Naive thymus-derived CD4-positive, alpha-beta T cell (primary cell): ENCODE measurements around the gene SLC23A1. TPM values are rescaled to one million over a fixed set of nuclear protein-coding genes. Genes with fewer than 3 reads are reported as not detected.
A peak's percentile ranks its signal among the peaks of the same experiment; 100 is the strongest.
"Not testable (repeated sequence)": the region's sequence is repeated elsewhere in the genome, so short reads cannot be mapped to it uniquely, and the experiment has no call there.

ENCODE experiments used
- ATAC-seq: fragments of 150-1000 bp; cut with Tn5 transposase; 2 replicates; pipeline ENCODE4 v1.10.0; 2021; ENCODE audit warnings: mild to moderate bottlenecking, moderate library complexity
- CTCF ChIA-PET: fragments of 350-600 bp; sonication (Branson Sonifier 250); formaldehyde crosslinking; loops from one replicate; lab custom pipeline; 2021; ENCODE audit warnings: antibody characterized with exemption; lab: Charles Lee
- POLR2A ChIA-PET: fragments of 350-600 bp; sonication (Branson Sonifier 250); formaldehyde crosslinking; loops from one replicate; lab custom pipeline; 2021; ENCODE audit warnings: antibody characterized with exemption, inconsistent platforms; lab: Charles Lee
- DNase-seq, 9 donors: peaks; one replicate each; pipeline versions ENCODE4 v3.0.0 to v3.0.0-alpha.2; 2020 to 2022; ENCODE audit warnings: mixed read lengths in 1 of 9
- H3K27ac ChIP-seq: one replicate; pipeline ENCODE4 v1.7.0; 2013; ENCODE audit warnings: mild to moderate bottlenecking, low read depth, low read length, moderate library complexity
- H3K27me3 ChIP-seq, 2 donors: one replicate each; pipeline ENCODE4 v1.7.0; 2013; ENCODE audit warnings: low read length in 2 of 2, mild to moderate bottlenecking in 2 of 2, moderate library complexity in 2 of 2; ENCODE audit not compliant: control insufficient read depth in 2 of 2, insufficient read depth in 2 of 2
- H3K36me3 ChIP-seq, 3 experiments: 1 replicate in 2 of 3; 2 replicates in 1 of 3; pipeline ENCODE4 v1.7.0; 2013; ENCODE audit warnings: low read length in 3 of 3, mild to moderate bottlenecking in 3 of 3, moderate library complexity in 1 of 3; ENCODE audit not compliant: insufficient read depth in 3 of 3, control insufficient read depth in 2 of 3
- H3K4me1 ChIP-seq, 2 donors: one replicate each; pipeline ENCODE4 v1.7.0; 2013; ENCODE audit warnings: low read length in 2 of 2, mild to moderate bottlenecking in 2 of 2, moderate library complexity in 1 of 2; ENCODE audit not compliant: control insufficient read depth in 2 of 2, insufficient read depth in 2 of 2
- H3K4me3 ChIP-seq: 2 replicates; pipeline ENCODE4 v1.7.0; 2013; ENCODE audit warnings: mild to moderate bottlenecking, low read length
- H3K9me3 ChIP-seq, 3 experiments: 1 replicate in 2 of 3; 2 replicates in 1 of 3; pipeline ENCODE4 v1.7.0; 2013; ENCODE audit warnings: low read length in 3 of 3; ENCODE audit not compliant: control insufficient read depth in 2 of 3
- H3K27ac Mint-ChIP-seq, 9 donors: one replicate each; pipeline ENCODE4 v1.8.0; 2020 to 2022; ENCODE audit warnings: mixed read lengths in 9 of 9, mild to moderate bottlenecking in 8 of 9, moderate library complexity in 5 of 9, inconsistent platforms in 2 of 9
- H3K27me3 Mint-ChIP-seq, 5 donors: one replicate each; pipeline ENCODE4 v1.8.0; 2021 to 2022; ENCODE audit warnings: mixed read lengths in 5 of 5, mild to moderate bottlenecking in 1 of 5
- H3K36me3 Mint-ChIP-seq, 5 donors: one replicate each; pipeline ENCODE4 v1.8.0; 2020 to 2022; ENCODE audit warnings: mixed read lengths in 5 of 5, mild to moderate bottlenecking in 3 of 5, inconsistent platforms in 1 of 5
- H3K4me1 Mint-ChIP-seq, 7 donors: one replicate each; pipeline ENCODE4 v1.8.0; 2020 to 2022; ENCODE audit warnings: mixed read lengths in 7 of 7, mild to moderate bottlenecking in 3 of 7, inconsistent platforms in 1 of 7
- H3K4me3 Mint-ChIP-seq, 10 donors: one replicate each; pipeline ENCODE4 v1.8.0; 2020 to 2022; ENCODE audit warnings: mild to moderate bottlenecking in 10 of 10, mixed read lengths in 10 of 10, moderate library complexity in 6 of 10, inconsistent platforms in 2 of 10
- H3K9me3 Mint-ChIP-seq, 11 donors: one replicate each; pipeline ENCODE4 v1.8.0; 2020 to 2022; ENCODE audit warnings: mixed read lengths in 11 of 11, mild to moderate bottlenecking in 4 of 11, inconsistent platforms in 1 of 11, moderate library complexity in 1 of 11
- intact Hi-C, 2 donors: fragments of 100-400 bp; cut with micrococcal nuclease; formaldehyde crosslinking; loops; one replicate each; pipeline ENCODE4 v1.15.1; 2023
- polyA plus RNA-seq, 2 donors: library from polyadenylated mRNA; unstranded; fragments of 300-500 nt; fragmentation: Illumina TruSeq; gene quantifications; one replicate each; pipeline ENCODE4 v1.2.3, GENCODE V29; 2021
- total RNA-seq, 6 experiments: library from RNA in 5 of 6; stranded (reverse) in 5 of 6; gene quantifications; 1 replicate in 5 of 6; 2 replicates in 1 of 6; pipeline ENCODE4 v1.2.3 and lab custom pipeline; 2021 to 2026

SLC23A1 gene
- total and polyA plus RNA-seq, 7 experiments from 2014 or later: 4.7 TPM; not detected in 6

- Histone ChIP-seq H3K27ac (no peak overlapping the region), H3K4me3 (no peak overlapping the region), H3K27me3 (no peaks in the 10 kb centered on the region), H3K36me3 (peaks cover 7 to 35% (median 20%) of the 10 kb centered on the region in 3 experiments), H3K4me1 (no peaks in the 10 kb centered on the region), H3K9me3 (no peaks in the 10 kb centered on the region)
- ATAC-seq (no peak), DNase-seq (no peak)
- ChIA-PET CTCF (no interaction called here), POLR2A (interaction anchor here (1.1 kb wide), 1 partner anchor 9 kb away, joined by 3 read pairs; no protein-coding TSS in a partner anchor)
- Mint-ChIP-seq H3K36me3 (peaks cover 4 to 43% (median 22%) of the 10 kb centered on the region in 5 donors), H3K27me3 (no peaks in the 10 kb centered on the region), H3K27ac (peak overlapping the region in 1 of 9 donors; percentile 18), H3K4me3 (no peak overlapping the region), H3K9me3 (peaks cover 0 to 2% (median 0%) of the 10 kb centered on the region in 11 donors), H3K4me1 (peaks cover 16 to 29% (median 24%) of the 10 kb centered on the region in 7 donors)
- intact Hi-C loops: no loop called here
Measured at GRCh38 chr5:139361835-139362429, 21.2 kb downstream of the SLC23A1 start.

DNA sequence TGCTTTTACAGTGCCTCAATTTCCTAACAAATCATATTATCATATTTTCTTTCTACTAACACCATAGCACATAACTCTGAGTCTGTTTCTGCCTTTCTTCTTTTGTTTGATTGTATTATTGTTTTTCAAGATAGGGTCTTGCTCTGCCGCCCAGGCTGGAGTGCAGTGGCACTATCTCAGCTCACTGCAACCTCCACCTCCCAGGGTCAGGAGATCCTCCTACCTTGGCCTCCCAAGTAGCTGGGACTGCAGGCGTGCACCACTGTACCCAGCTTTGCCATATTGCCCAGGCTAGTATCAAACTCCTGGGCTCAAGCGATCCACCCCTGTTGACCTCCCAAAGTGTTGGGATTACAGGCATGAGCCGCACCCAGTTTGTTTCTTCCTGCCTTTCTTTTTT is 22.7 kb downstream of the SLC23A1 start:
- Mint-ChIP-seq H3K27me3 (no peaks in the 10 kb centered on the region), H3K9me3 (peaks cover 0 to 2% (median 0%) of the 10 kb centered on the region in 11 donors), H3K4me3 (peak overlapping the region in 1 of 10 donors; percentile 15), H3K36me3 (peaks cover 4 to 32% (median 17%) of the 10 kb centered on the region in 5 donors), H3K4me1 (peaks cover 21 to 38% (median 29%) of the 10 kb centered on the region in 7 donors), H3K27ac (peak overlapping the region in 1 of 9 donors; percentile 21)
- no peak overlapping the region for H3K4me3 ChIP-seq
- no peaks in the 10 kb centered on the region for H3K4me1 ChIP-seq
- H3K36me3 ChIP-seq: peaks cover 7 to 20% (median 16%) of the 10 kb centered on the region in 3 experiments
- H3K9me3 ChIP-seq: no peaks in the 10 kb centered on the region
- DNase-seq (no peak), ATAC-seq (no peak)
- intact Hi-C loops: no loop called here
- no peaks in the 10 kb centered on the region for H3K27me3 ChIP-seq
- ChIA-PET CTCF (interaction anchor here (0.6 to 1.1 kb wide), 2 partner anchors 46 to 56 kb away, joined by 3 read pairs; no protein-coding TSS in a partner anchor), POLR2A (no interaction called here)
- no peak overlapping the region for H3K27ac ChIP-seq

GRCh38 chr5:139358064-139358463 is 25.0 kb downstream of the SLC23A1 start:
- ATAC-seq (no peak), DNase-seq (no peak)
- Histone ChIP-seq H3K27me3 (no peaks in the 10 kb centered on the region), H3K4me3 (no peak overlapping the region), H3K27ac (no peak overlapping the region), H3K36me3 (peaks cover 0 to 6% (median 0%) of the 10 kb centered on the region in 3 experiments), H3K4me1 (no peaks in the 10 kb centered on the region), H3K9me3 (no peaks in the 10 kb centered on the region)
- H3K36me3 Mint-ChIP-seq: peaks cover 0 to 24% (median 13%) of the 10 kb centered on the region in 5 donors
- CTCF ChIA-PET: interaction anchor here (0.7 kb wide), 1 partner anchor 16 kb away, joined by 3 read pairs; the partner anchor contains the start of gene PAIP2
- H3K4me1 Mint-ChIP-seq: peaks cover 29 to 48% (median 42%) of the 10 kb centered on the region in 7 donors
- POLR2A ChIA-PET: interaction anchor here (0.6 to 2.2 kb wide), 3 partner anchors 10 to 35 kb away, joined by 4 to 5 read pairs (median 5); partner anchors contain the start of gene PAIP2
- no peaks in the 10 kb centered on the region for H3K27me3 Mint-ChIP-seq
- H3K27ac Mint-ChIP-seq: no peak overlapping the region
- peaks cover 0 to 7% (median 0%) of the 10 kb centered on the region in 11 donors for H3K9me3 Mint-ChIP-seq
- intact Hi-C loops: no loop called here
- no peak overlapping the region for H3K4me3 Mint-ChIP-seq

- CTCF ChIA-PET: interaction anchor here (1.0 kb wide), 1 partner anchor 19 kb away, joined by 3 read pairs; no protein-coding TSS in a partner anchor
Measured at GRCh38 chr5:139355900-139356299, 27.2 kb downstream of the SLC23A1 start.

DNA sequence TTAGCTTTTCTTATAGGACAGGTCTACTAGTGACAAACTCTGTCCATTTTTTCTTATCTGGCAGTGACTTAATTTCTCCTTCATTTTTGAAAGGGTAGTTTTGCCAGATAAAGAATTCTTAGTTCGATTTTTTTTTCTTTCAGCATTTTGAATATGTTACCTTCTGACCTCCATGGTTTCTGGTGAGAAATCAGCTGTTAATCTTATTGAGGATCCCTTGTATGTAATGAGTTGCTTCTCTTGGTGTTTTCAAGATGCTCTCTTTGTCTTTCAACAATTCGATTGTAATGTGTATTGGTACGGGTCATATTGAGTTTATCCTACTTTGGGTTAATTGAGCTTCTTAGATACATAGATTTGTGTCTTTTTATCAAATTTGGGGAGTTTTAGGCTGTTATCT is 28.9 kb downstream of the SLC23A1 start:
- Mint-ChIP-seq H3K4me1 (peaks cover 19 to 67% (median 52%) of the 10 kb centered on the region in 7 donors), H3K9me3 (peaks cover 0 to 7% (median 0%) of the 10 kb centered on the region in 11 donors), H3K36me3 (peaks cover 0 to 23% (median 13%) of the 10 kb centered on the region in 5 donors), H3K27ac (peak overlapping the region in 3 of 9 donors; percentile 18 to 68 (median 51)), H3K27me3 (no peaks in the 10 kb centered on the region), H3K4me3 (peak overlapping the region in 2 of 10 donors; percentile 3 to 20)
- no peak for ATAC-seq
- H3K4me3 ChIP-seq: no peak overlapping the region
- no peaks in the 10 kb centered on the region for H3K27me3 ChIP-seq
- H3K27ac ChIP-seq: no peak overlapping the region
- no peak for DNase-seq
- H3K4me1 ChIP-seq: no peaks in the 10 kb centered on the region
- ChIA-PET POLR2A (interaction anchor here (1.1 kb wide), 1 partner anchor 12 kb away, joined by 4 read pairs; the partner anchor contains the start of gene PAIP2), CTCF (no interaction called here)
- H3K9me3 ChIP-seq: no peaks in the 10 kb centered on the region
- intact Hi-C loops: no loop called here
- H3K36me3 ChIP-seq: peaks cover 0 to 8% (median 0%) of the 10 kb centered on the region in 3 experiments

More at GRCh38 chr5:139355900-139356299, 27.2 kb downstream of the SLC23A1 start:
- POLR2A ChIA-PET, H3K9me3 Mint-ChIP-seq, ATAC-seq, H3K36me3 ChIP-seq, H3K27ac ChIP-seq, H3K4me3 ChIP-seq, H3K27me3 Mint-ChIP-seq, H3K9me3 ChIP-seq, H3K4me1 ChIP-seq, H3K27me3 ChIP-seq, DNase-seq, intact Hi-C loops, H3K27ac Mint-ChIP-seq: not testable (repeated sequence)
- H3K36me3 Mint-ChIP-seq: peaks cover 0 to 26% (median 13%) of the 10 kb centered on the region in 5 donors
- peaks cover 23 to 63% (median 54%) of the 10 kb centered on the region in 7 donors for H3K4me1 Mint-ChIP-seq
- H3K4me3 Mint-ChIP-seq: peak overlapping the region in 1 of 10 donors; percentile 30

DNA sequence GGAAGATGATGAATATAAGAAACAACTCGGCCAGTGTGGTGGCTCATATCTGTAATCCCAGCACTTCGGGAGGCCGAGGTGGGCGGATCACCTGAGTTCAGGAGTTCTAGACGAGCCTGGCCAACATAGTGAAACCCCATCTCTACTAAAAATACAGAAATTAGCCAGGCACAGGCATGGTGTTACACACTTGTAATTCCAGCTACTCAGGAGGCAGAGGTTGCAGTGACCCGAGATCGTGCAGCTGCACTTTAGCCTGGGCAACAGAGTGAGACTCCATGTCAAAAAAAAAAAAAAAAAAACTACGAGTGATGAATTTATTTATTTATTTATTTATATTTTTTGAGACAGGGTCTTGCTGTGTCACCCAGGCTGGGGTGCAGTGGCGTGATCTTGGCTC is 35.2 kb downstream of the SLC23A1 start:
- not testable (repeated sequence) for H3K27me3 ChIP-seq, DNase-seq, H3K4me3 ChIP-seq, ATAC-seq, H3K27ac Mint-ChIP-seq, H3K27me3 Mint-ChIP-seq, H3K27ac ChIP-seq, H3K36me3 ChIP-seq, H3K9me3 Mint-ChIP-seq, H3K9me3 ChIP-seq
- H3K4me1 Mint-ChIP-seq: peaks cover 39 to 84% (median 65%) of the 10 kb centered on the region in 7 donors
- peaks cover 0 to 23% (median 17%) of the 10 kb centered on the region in 5 donors for H3K36me3 Mint-ChIP-seq
- intact Hi-C loops: loop anchor here (10.0 kb wide), 2 partner anchors 1013 to 1057 kb away; partner anchors contain the start of genes ANKHD1 (in 1 of the 2), CDC25C (in 1 of the 2) and FAM53C (in 1 of the 2)
- CTCF ChIA-PET: interaction anchor here (0.6 kb wide), 1 partner anchor 1170 kb away, joined by 4 read pairs; no protein-coding TSS in a partner anchor
- H3K4me3 Mint-ChIP-seq: peak overlapping the region in 1 of 10 donors; percentile 57
- POLR2A ChIA-PET: interaction anchor here (0.7 kb wide), 1 partner anchor 48 kb away, joined by 3 read pairs; no protein-coding TSS in a partner anchor
- peaks cover 18 to 21% of the 10 kb centered on the region in 2 donors for H3K4me1 ChIP-seq
